PFSK-1 (cell line): ENCODE data around the gene ZNF783.

Source experiments
- FOXP2 ChIP-seq: optimal IDR thresholded peaks from 2 replicates; pipeline ENCODE3; 2011; ENCODE audit warnings: borderline replicate concordance, control low read depth, inconsistent platforms; ENCODE audit not compliant: insufficient read depth; ENCODE audit errors: extremely low read length, extremely low read depth
- POLR2AphosphoS5 ChIP-seq: IDR thresholded peaks from 2 replicates; pipeline ENCODE4 v1.6.1; 2012; ENCODE audit warnings: low read depth, mild to moderate bottlenecking, control low read depth, low read length, moderate library complexity
- SIN3A ChIP-seq: IDR thresholded peaks from 2 replicates; pipeline ENCODE4 v1.6.1; 2012; ENCODE audit warnings: mild to moderate bottlenecking, low read length, moderate library complexity, borderline replicate concordance; ENCODE audit not compliant: insufficient read depth
- TAF1 ChIP-seq: IDR thresholded peaks from 2 replicates; pipeline ENCODE4 v1.6.1; 2012; ENCODE audit warnings: low read length, control low read depth, borderline replicate concordance; ENCODE audit not compliant: insufficient read depth
- TF ChIP-seq, protein P1 (sequence below), 2 experiments: IDR thresholded peaks; 2 replicates each; pipeline versions ENCODE4 v1.6.1 to v1.8.0; 2011 to 2012; ENCODE audit warnings: low read depth in 2 of 2, low read length in 2 of 2, control low read depth in 1 of 2, inconsistent platforms in 1 of 2, mild to moderate bottlenecking in 1 of 2, moderate library complexity in 1 of 2; ENCODE audit not compliant: insufficient read depth in 1 of 2

The ZNF783 gene

DNA sequence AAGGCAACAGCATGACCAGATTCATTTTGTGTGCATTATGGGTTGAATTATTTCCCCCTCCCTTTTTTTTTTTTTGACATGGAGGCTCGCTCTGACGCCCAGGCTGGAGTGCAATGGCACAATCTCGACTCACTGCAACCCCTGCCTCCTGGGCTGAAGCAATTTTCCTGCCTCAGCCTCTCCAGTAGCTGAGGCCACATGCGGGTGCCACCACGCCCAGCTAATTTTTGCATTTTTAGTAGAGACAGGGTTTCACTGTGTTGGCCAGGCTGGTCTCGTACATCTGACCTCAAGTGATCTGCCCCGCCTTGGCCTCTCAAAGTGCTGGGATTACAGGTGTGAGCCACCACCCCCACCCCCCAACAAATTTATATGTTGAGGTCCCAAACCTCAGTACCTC, 42.0 kb downstream of the ZNF783 start:
- no peak for TF ChIP-seq POLR2AphosphoS5
- no peak for TF ChIP-seq FOXP2
- TF ChIP-seq, protein P1, sequence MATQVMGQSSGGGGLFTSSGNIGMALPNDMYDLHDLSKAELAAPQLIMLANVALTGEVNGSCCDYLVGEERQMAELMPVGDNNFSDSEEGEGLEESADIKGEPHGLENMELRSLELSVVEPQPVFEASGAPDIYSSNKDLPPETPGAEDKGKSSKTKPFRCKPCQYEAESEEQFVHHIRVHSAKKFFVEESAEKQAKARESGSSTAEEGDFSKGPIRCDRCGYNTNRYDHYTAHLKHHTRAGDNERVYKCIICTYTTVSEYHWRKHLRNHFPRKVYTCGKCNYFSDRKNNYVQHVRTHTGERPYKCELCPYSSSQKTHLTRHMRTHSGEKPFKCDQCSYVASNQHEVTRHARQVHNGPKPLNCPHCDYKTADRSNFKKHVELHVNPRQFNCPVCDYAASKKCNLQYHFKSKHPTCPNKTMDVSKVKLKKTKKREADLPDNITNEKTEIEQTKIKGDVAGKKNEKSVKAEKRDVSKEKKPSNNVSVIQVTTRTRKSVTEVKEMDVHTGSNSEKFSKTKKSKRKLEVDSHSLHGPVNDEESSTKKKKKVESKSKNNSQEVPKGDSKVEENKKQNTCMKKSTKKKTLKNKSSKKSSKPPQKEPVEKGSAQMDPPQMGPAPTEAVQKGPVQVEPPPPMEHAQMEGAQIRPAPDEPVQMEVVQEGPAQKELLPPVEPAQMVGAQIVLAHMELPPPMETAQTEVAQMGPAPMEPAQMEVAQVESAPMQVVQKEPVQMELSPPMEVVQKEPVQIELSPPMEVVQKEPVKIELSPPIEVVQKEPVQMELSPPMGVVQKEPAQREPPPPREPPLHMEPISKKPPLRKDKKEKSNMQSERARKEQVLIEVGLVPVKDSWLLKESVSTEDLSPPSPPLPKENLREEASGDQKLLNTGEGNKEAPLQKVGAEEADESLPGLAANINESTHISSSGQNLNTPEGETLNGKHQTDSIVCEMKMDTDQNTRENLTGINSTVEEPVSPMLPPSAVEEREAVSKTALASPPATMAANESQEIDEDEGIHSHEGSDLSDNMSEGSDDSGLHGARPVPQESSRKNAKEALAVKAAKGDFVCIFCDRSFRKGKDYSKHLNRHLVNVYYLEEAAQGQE (IDR thresholded peaks at IDR 0.05; ENCODE audit: insufficient read depth in 1 of 2, low read depth in 2 of 2, low read length in 2 of 2), result no peak
- no peak for TF ChIP-seq TAF1
- no peak for TF ChIP-seq SIN3A

DNA sequence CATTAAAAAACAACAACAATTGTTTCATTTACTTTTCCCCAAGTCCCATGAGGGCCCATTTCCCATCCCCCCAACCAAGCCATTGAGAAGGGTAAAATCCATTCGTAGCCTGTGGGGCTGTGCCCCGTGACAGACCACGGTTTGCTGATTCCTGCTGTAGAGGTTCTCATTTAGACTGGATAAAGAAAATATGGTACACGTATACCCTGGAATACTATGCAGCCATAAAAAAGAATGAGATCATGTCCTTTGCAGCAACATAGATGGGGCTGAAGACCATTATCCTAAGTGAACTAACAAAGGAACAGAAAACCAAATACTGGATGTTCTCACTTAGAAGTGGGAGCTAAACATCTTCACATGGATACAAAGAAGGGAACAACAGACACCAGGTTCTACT, 44.9 kb downstream of the ZNF783 start:
- TF ChIP-seq FOXP2 (no peak), POLR2AphosphoS5 (no peak), TAF1 (no peak), SIN3A (no peak)
- TF ChIP-seq, protein P1 (IDR thresholded peaks at IDR 0.05; ENCODE audit: insufficient read depth in 1 of 2, low read depth in 2 of 2, low read length in 2 of 2), result no peak

DNA sequence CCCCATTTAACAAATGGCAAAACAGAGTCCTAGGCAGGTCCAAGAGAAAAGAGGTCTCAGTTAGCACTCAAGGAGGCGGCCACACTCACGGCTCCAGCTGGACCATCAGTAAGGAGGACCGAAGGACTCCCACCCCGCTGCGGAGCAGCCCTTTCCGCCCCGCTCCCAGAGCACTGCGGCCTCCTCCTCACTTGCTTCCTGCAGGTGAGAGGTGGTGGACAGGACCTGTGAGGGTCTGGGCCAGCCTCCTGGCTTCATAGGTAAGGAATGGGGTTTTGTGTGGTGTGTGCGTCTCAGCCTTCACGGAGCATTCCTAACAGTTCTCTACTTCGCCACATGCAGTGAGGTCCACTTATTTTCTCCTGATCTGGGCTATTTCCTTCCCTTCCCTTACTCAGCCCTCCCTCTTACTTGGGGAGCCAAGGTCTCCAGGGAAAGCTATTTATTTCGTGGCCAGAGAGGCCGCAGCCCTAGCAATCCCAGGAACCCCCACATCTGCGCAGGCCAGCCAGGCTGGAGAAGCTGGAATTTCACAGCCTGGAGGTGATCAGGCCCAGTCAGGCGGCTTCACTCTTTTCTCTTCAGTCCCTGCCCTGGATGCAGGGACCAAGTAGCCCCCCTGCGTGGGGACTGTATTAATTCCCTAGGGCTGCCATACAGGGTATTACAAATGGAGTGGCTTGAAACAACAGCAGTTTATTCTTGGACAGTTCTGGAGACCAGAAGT, 45.9 kb downstream of the ZNF783 start:
- TF ChIP-seq FOXP2 (no peak), SIN3A (no peak), POLR2AphosphoS5 (no peak), TAF1 (no peak)
- TF ChIP-seq, protein P1 (IDR thresholded peaks at IDR 0.05; ENCODE audit: insufficient read depth in 1 of 2, low read depth in 2 of 2, low read length in 2 of 2), result no peak

DNA sequence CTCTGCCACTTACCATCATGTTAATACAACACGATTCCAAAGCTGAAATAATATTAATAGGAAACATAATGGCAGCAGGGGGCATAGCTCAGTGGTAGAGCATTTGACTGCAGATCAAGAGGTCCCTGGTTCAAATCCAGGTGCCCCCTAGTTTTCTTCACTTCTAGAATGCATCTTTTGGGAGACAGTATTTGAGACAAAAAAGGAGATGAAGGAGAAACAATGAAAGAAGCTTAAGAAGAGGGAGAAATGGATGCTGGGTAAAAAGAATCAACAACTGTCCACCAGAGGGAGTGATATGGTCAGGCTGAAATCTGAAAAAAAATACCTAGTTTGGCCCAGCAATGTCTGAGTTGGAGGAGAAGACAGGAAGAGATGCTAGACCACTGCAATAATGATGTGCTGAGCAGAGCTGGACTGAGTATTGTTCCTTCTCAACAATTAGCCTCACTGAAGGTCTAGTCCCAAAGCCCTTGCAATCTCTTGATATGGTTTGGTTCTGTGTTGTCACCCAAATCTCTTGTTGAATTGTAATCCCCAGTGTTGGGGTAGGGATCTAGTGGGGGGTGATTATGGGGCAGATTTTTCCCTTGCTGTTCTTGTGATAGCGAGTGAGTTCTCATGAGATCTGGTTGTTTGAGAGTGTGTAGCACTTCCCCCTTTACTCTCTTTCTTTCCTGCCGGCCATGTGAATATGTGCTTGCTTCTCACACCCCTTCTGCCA, 48.3 kb downstream of the ZNF783 start:
- TF ChIP-seq FOXP2 (no peak), POLR2AphosphoS5 (no peak)

DNA sequence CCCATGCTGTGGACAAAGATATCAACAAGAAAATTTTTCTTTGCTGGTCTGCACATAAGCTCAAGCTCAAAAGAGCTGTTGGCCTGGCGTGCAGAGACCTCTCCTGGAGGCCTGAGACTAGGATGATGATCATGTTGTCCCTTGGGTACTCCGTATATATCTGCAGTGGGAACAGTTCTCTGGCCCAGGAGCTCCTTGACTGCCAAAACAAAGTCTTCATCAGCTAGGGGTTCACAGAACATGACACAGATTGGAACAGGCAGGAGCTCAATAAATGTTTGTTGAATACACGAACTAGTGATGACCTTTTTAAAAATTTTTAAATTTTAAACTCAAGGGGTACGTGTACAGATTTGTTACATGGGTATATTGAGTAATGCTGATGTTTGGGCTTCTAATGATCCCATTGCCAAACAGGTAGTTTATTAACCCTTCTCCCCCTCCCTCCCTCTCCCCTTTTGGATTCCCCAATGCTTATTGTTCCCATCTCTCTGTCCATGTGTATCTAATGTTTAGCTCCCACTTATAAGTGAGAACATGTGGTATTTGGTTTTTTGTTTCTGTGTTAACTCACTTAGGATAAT, 49.1 kb downstream of the ZNF783 start:
- no peak for TF ChIP-seq TAF1
- no peak for TF ChIP-seq FOXP2
- TF ChIP-seq, protein P1 (IDR thresholded peaks at IDR 0.05; ENCODE audit: insufficient read depth in 1 of 2, low read depth in 2 of 2, low read length in 2 of 2), result no peak
